ENCODE data around the gene DAAM1.

The DAAM1 gene

DNA sequence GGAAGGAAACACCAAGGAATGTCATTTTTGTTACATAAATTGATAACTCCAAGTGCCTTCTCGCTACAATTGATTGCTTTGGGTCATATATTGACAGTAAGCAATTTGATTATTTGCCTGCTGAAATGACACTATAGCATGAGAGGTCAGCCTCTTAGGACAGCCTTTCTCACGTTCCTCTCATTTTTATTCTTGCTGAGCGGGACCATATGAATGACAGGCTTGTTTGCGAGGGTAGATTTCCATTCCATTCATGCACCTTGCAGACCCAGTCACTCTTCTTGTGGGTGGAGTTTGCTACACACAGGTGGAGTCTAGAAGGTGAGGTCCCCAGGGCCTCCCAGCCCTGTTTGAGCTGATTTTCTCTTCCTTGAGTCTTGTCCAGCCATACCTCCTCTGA lies 27.3 kb downstream of the DAAM1 start:
- FAIRE-seq (no peak), DNase-seq (ENCODE audit: low spot score) (no peak)

DNA sequence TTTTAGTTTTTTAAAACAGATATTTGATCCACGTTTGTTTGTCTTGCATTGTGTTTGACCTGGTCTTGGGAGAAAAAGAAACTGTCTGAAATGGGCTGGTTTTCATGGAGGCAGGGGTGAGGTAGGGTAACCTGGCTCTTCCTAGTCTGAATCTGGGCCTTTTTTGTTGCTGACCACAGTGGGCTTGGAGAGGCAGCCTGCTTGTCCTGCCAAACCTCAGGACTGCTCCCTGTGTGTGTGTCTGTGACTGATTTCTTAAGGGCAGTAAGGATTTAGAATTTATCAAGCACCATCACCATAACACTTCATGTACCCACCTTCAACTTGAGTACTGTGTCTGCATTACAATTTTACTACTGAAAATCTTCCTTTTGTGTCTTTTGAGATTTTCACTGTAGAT lies 28.5 kb downstream of the DAAM1 start:
- DNase-seq (ENCODE audit: low spot score) (no peak), FAIRE-seq (no peak)

DNA sequence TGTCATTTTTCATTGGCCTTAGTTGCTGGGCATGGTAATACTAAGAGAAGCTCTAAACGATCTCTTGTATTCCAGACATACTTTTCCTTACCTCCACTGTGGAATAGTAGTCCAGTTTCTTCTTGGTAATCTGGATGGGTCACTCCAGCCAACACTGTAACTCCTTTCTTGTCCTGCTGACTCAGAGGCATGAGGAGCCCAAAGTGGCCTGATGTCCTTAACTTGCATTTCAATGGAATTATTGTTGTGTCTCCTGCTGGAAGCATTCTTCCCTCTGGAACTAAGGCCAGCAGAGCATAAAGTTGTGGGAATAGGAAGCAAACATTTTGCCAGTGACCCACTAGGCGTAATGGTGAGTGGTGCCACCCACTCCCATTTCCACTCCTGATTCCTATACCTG lies 33.1 kb downstream of the DAAM1 start:
- no peak for FAIRE-seq
- DNase-seq (ENCODE audit: low spot score), result no peak

DNA sequence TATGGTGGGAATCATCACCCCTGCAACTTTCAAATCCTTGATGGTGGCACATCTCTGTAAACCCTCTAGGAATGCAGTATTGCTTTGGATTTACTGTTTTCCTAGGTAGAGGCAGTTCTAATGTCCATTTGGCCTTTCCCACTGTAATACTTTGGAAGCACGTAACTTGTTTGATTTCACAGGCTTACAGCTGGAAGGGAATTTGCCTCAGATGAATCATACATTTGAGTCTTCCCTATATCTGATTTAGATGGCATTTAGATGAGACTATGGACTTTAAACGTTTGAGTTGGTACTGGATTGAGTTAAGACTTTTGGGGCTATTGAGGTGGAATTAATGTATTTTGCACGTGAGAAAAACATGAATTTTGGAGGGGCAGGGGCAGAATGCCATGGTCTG lies 35.9 kb downstream of the DAAM1 start:
- DNase-seq (ENCODE audit: low spot score) (no peak), FAIRE-seq (no peak)

DNA sequence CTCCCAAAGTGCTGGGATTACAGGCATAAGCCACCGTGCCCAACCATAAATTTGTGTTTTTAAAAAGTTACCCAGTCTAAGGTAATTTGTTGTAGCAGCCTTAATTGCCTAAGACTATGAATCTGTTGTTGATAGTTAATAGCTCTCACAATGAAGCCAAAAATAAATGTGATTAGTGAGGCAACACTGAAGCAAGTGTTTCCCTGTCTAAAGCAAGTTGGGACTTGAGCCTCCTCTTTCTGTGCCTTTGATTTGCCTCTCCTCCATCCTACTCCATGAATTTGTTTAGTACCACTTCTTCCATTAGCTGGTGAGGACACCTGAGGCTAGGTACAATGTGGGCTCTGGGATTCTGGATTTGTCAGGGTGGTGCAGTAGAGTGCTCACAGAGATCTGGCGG lies 36.8 kb downstream of the DAAM1 start:
- FAIRE-seq (no peak), DNase-seq (ENCODE audit: low spot score) (no peak)

DNA sequence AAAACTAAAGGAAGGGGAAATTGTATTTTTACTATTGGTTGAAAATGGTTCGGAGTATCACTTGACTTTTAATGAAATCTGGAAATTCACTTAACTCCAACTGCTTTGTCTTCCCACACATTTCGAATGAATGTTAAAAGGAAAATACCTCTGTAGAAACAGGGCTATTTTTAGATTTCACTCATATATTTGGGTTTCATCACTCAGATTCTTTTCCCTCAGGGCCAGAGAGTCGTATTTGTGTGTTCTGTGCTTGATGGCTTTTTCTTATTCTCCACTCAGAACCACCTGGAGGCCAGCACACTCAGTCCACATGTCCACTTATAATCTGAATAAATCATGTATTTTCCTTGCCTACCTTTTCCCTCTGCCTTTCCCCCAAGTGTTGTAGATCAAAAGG lies 40.0 kb downstream of the DAAM1 start:
- DNase-seq (ENCODE audit: low spot score), result no peak

DNA sequence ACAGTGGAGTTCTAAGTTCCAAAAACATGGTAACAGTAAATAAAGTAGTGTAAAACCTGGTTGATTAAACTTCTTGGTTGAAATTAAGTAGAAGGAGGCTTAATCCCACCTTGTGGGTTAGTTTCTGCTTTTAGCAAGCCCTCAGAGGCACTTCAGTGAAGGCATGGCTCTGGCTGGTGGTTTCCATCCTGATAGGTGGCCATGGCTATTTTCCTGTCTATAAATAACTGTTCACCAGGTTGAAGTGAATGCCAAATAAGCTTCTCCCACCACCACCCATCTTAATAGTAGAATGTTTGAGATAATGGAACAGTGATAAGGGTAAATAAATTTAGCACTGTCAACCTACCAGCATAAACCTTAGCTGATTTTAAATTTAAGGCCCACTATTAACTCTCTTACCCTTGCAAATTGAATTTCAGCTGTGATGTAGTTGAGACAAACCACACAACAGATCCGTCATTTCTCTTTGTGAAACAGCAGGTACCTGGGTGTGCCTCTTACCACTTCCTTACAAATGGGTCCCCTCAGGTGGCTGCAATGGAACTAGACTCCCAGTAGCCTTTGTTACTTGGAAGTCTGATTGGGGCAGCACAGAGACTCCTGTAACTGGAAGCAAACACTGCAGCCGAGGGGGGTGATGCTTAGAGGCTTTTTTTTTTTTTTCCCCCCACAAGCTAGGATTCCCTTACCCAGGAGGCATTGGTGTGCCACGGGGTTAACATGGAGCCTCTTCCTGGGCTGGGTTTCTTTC lies 41.4 kb downstream of the DAAM1 start:
- DNase-seq (ENCODE audit: low spot score) (no peak), FAIRE-seq (peak; percentile 17)

More for the DNA sequence above, 40.0 kb downstream of the DAAM1 start:
- no peak for FAIRE-seq

DNA sequence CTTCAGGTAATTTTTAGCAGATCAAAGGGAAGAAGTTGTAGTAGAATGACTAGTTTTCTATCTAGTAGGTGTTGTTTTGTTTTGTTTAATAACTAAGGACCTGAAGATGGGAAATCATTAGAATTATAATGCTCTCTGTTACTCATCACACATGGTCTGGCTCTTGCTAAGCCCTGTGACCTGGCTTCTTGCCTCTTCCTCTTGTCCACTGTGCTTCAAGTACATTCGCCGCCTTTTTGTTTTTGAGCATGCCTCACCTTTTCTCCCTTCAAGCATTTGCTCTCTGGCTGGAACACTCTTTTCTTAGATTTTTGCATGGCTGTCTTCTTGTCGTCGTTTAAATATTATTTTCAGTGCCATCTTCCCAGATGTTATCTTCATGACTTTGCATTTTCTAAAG lies 47.7 kb downstream of the DAAM1 start:
- DNase-seq (ENCODE audit: low spot score) (no peak), FAIRE-seq (no peak)

DNA sequence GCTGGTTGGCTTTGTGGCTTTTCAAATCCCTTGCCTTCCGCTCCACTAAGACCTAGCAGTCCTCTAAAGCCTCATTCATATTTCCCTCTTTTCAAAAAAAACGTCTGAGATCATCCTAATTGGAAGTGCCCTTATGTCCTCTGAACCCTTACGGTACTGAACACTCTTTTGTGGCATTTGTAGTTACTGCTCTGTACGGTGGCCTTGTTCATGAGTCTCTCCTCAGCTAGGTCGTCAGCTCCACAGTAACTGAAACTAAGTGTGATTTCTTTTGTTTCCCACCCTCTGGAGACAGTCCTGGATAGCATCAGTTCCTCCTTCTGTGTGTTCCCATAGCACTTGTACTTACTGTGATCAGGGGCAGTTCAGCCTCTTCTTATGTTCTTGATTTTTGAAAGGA lies 49.7 kb downstream of the DAAM1 start:
- DNase-seq (ENCODE audit: low spot score), result no peak
- no peak for FAIRE-seq

DNA sequence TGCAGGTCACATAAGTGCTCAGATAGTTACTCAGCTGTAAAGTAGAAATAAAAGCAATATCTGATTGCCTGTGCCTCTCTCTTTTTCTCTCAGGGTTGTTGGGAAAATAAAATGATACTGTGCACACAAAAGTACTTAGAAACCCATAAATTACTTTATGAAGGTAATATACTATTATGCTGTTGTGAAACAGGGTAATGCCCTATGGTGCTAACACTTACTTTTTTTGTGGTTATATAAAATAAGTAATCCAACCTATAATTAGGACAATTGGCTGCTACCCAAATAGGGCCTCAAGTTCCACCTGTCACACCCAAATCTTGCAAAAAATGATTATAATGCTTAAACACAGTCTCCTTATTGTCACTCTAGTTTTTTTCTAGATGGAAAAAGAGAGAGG lies 50.6 kb downstream of the DAAM1 start:
- DNase-seq (ENCODE audit: low spot score) (no peak), FAIRE-seq (no peak)

DNA sequence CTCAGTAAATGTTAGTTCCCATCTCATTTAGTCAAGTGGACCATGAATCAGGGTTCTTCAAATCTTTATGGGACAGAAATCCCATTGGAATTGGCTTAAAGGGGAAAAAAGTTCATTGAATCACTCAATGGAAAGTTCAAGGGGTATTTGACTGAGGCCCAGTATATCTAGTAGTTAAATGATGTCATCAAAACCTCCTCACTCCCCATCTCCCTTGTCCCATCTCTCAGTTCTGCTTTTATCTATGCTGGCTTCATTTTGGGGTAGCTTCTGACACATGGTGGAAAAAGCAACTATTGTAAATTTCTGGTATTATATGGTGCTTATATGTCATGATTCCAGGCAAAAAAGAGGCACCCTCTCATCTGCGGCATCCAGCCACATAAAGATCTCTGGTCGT lies 51.9 kb downstream of the DAAM1 start:
- DNase-seq (ENCODE audit: low spot score), result no peak
- FAIRE-seq, result no peak

DNA sequence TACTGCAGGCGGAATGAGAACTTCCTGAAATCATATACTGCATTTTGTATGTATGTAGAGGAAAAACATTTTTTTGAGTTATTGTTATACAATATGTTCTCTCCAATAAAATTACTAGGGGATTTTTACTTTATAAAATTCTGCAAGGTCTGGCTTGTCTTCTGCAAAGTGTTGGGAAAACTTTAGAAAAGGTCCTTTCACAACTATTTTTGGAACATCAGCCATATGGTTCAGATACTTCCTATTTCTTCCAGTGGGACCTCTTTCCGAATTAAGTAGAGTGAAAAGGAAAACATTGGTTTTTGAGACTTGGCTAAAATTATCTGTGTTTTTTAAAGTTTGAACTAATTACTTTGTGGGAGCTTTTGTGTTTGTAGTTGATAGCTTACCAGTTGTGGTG lies 52.7 kb downstream of the DAAM1 start:
- FAIRE-seq, result no peak

DNA sequence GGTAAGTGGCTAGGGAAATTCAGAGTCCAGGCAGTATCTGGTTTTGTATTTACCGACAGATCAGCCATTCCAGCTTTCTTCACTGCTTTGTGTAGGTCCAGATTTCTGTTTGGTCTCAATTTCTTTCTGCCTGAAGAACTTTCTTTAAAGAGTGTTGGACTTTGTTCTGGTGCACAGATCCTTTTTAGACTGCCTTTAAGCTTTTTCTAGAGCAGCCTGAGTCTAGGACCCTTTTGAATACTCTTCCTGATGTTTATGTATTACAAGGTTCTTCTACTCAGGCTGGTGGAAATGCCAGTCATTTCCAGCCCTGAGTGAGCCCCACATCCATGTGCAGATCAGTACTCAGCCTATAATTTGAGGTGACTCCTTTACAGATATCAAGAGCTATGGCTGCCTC lies 54.7 kb downstream of the DAAM1 start:
- no peak for DNase-seq (ENCODE audit: low spot score)

More for the DNA sequence above, 52.7 kb downstream of the DAAM1 start:
- no peak for DNase-seq (ENCODE audit: low spot score)

DNA sequence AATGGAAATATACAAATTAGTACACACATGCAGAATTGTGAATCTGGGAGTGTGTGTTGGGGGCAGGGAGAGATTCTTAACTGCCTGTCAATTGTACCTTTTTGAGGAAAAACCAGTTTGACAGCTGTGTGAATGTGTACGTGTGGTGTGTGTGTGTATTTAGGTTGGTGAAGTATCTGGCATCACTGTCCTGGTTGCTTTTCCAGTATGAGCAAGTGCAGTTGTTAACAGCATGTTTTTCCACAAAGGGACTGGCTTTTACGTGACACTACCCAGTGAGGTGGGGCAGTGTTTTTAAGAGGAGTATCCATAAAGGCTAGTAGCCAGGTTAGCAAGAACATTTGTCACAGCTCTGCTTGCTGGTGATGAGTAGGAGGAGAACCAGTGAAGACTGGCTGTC lies 56.1 kb downstream of the DAAM1 start:
- FAIRE-seq (peak; percentile 94), DNase-seq (ENCODE audit: low spot score) (no peak)

More for the DNA sequence above, 54.7 kb downstream of the DAAM1 start:
- FAIRE-seq, result no peak

DNA sequence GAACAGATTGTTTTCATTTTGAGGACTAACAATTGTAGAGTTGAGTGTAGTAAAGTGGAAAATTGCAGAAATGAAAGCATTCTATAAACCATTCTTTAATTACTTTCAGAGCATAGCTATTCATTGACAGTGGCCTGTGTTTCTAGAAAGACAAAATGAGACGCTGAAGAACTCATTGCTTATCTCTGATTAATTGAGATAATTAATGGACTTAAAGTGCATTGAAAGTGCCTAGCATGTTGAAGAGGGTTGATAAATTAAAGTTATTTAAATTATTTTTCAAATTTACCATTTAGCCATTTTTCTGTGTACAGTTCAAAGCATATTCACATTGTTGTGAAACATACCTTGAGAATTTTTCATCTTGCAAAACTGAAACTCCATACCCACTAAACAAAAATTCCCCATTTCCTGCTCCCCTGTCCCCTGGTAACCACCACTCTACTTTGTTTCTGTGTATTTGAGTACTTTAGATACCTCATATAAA lies 57.4 kb downstream of the DAAM1 start:
- FAIRE-seq, result no peak
- DNase-seq (ENCODE audit: low spot score), result no peak

DNA sequence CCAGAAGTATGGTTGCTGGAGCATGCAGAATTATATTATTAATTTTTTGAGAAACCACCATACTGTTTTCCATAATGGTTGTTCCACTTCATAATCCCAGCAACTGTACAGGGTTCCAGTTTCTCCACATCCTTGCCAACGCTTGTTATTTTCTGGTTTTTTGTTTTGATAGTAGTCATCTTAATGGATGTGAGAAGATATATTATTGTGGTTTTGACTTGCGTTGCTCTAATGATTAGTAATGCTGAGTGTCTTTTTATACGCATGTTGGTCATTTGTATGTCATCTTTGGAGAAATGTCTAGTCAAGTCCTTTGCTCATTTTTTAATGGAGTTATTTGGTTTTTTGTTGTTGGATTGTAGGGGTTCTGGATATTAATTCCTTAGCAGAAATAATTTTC lies 58.1 kb downstream of the DAAM1 start:
- FAIRE-seq, result no peak
- no peak for DNase-seq (ENCODE audit: low spot score)

DNA sequence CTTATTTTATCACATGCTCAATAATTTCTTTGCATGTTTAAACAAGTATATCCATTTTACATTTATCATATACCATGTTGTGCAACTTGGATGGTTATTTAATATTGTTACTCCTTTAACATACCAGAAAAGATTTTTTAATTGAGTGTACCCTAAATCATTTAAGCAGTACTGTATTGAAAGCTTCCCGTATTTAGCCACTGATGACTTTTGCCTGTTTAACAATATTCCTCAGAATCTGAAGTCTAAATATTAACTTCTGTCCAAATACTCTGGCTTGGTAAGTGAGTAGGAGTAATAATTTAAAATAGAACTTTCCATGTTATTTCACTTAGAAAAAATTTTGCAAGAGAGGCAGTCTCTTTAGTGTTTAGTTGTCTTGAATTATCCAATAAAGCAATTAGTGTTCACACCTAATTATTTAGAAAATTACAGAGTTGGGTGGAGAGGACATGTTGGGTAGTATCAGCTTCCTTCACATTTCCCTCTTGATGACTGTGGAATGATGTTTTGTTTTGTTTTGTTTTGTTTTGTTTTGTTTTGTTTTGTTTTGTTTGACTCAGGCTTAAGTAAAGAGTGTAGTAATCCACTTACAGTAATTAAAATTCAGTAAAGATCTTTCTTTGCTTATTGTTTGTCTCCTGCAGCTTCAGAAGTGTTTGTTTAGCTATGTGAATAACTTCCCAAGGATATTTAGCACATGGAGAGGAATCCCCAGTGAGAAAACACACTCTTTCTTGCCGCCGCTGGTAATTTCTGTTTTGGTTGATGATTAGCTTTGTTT lies 59.5 kb downstream of the DAAM1 start:
- FAIRE-seq, result no peak
- no peak for DNase-seq (ENCODE audit: low spot score)

DNA sequence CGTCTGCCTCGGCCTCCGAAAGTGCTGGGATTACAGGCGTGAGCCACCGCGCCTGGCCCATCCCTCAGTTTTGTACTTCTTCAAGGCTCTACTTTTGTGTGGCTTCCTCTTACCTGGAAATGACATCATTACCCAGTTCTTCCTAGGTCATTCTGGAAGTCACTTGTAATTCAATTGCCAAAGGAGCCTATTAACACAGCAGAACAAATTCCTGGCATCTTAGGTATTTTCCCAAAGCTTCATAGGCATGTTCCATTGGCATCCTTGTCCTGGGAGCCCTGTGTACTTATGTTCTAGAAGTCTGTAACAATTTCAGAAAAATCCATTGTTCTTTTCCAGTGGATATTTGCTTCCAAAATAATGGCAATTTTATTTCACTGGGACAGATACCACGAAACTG lies 60.6 kb downstream of the DAAM1 start:
- DNase-seq (ENCODE audit: low spot score) (no peak), FAIRE-seq (no peak)

DNA sequence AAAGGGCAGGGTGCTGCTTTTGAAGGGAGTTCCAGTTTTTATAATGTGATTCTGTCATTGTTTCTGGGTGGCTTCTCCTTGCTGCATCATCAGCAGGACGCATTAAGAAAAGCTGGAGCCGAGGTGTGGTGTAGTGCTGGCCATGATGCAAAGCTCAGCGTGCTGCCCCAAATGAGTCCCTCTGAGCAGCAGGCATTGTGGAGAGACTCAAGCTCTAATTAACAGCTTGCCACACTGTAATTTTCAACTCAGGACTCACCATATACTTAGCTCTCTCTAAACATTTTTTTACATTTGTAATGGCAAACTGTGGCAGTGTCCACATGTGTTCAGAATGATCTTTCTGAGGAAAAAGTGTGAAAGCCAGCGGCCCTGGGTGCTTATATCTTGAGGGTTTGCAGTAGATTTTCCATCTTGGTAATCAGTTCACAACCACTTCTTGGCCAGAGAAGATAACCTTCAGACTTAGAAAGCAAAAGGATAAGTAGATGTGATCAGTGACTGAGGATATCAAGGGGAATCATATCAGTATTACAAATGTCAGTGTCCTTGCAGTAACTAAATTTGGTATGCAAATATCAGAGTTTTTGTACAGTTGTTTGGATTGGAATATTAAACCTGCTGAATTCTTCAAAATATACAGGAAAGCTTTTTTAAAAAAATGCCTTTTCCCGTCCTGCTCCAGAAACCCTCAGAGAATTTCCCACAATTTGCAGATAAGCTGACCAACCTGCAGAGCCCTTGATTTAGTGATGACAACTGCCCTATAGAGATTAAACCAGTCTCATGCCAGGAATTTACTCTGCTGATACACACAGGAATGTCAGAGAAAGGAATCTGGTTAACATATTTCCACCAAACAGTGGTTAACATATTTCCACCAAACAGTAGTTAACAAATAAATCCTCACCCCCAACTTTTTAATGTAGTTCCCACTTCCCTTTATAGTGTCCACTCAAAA lies 63.6 kb downstream of the DAAM1 start:
- DNase-seq (ENCODE audit: low spot score) (no peak), FAIRE-seq (no peak)

DNA sequence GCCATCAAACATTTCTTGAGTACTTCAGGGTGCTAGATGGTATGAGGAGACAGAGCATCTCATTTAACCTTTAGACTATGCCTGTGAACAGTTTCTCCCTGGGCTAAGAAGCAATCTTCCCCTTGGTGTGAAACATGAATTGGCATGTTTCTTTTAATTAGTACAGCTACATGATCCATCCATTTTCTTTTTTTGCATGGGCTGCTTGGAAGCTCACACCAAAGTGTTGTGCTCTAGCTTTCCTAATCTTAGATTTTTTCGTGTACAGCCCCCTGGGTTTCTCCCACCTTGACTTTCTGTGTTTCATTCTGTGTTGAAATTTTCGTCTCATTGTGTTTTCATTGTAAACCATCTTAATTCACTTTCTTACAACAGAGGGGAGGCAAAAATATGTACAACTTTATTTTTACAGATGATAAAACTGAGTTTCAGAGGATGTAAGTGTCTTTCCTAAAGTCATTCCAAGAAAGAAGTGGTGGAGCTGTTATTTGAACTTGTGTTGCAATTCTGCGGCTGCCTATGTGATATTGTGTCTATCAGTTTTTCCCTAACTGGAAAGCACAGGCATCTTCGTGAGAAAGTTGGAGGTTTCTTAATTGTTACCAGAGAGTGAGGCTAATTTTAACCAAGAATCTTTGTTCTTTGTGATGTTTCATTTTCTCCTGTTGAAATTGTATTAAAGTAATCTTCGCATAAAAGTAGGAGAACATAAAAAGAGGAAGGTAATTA lies 64.5 kb downstream of the DAAM1 start:
- DNase-seq (ENCODE audit: low spot score), result no peak
- FAIRE-seq, result no peak

DNA sequence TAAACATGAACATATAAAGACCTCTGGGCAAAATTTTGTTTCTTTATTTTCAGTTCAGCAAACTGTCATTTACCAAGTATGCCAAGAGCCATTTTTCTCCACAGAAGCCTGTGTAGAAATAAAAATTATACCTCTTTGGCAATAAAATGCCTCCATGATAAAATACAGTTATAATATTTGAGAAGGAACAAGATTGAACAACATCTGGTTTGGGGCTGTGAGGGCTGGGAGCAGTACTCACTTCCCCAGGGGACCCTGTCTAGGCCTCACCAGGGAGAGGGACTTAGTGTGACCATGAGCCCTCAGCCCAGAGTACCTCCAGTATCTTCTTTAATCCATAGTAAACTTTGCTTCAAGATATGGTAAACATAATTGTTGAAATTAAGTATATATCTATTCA lies 65.1 kb downstream of the DAAM1 start:
- FAIRE-seq, result no peak
- no peak for DNase-seq (ENCODE audit: low spot score)

Data from urothelium cell line (cell line).